ENCODE data around the gene VAPA.

DNA sequence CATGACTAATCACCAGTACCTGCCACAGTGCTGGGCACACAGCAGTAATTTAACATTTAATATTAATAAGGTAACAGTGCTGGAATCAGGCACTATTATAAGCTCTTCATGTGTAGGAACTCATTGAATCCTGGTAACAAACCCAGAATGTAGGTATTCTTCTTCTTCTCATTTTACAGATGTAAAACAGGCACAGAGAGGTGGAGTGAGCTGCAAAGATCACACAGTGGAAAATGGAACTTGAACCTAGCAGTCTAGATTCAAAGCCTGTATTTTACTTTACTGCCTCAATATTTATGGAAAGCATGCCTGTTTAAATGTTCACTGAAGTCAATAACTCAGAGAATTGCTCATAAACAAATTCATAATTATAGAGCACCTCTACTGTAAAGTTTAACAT is 3.7 kb upstream of the VAPA start:
- TF ChIP-seq POLR2A (IDR thresholded peaks at IDR 0.05; ENCODE audit: low read depth, low read length), result no peak
- no peak for TF ChIP-seq POLR2AphosphoS5 (IDR thresholded peaks at IDR 0.05; ENCODE audit: low read depth, low read length)
- no peak for TF ChIP-seq POU2F2 (IDR thresholded peaks at IDR 0.05; ENCODE audit: low read depth, low read length)
- no peak for TF ChIP-seq TAF1 (IDR thresholded peaks at IDR 0.05; ENCODE audit: low read depth, low read length)
- no peak for TF ChIP-seq PAX5 (IDR thresholded peaks at IDR 0.05; ENCODE audit: insufficient read depth, low read length, severe bottlenecking)
- TF ChIP-seq SPI1 (IDR thresholded peaks at IDR 0.05; ENCODE audit: low read depth, low read length), result no peak

Measured in GM12891 (cell line).